Stimulated activated CD4-positive, alpha-beta T cell treated with anti-CD3 and anti-CD28 coated beads, Interleukin-12 subunit alpha, Interleukin-12 subunit beta, amount 100 ng/mL, for 48 hours (primary cell): Measurements from ENCODE around the gene CLMN.

Experiments used
- DNase-seq, 3 donors: peaks; one replicate each; pipeline ENCODE4 v3.0.0-alpha.2; 2020; ENCODE audit warnings: low read depth in 2 of 3, low spot score in 1 of 3

The CLMN gene

GRCh38 chr14:95245334-95245733 lies 74.4 kb downstream of the CLMN start:
- no peak for DNase-seq

- DNase-seq: no peak
Observed at GRCh38 chr14:95244587-95244986, 75.1 kb downstream of the CLMN start.

- no peak for DNase-seq
Observed at GRCh38 chr14:95242870-95243269, 76.8 kb downstream of the CLMN start.

- no peak for DNase-seq
Observed at GRCh38 chr14:95240859-95241813, 78.6 kb downstream of the CLMN start.

GRCh38 chr14:95238487-95239298 lies 81.0 kb downstream of the CLMN start:
- no peak for DNase-seq

GRCh38 chr14:95237958-95238340 lies 81.8 kb downstream of the CLMN start:
- DNase-seq: no peak

GRCh38 chr14:95237121-95237957 lies 82.4 kb downstream of the CLMN start:
- no peak for DNase-seq

GRCh38 chr14:95236221-95236620 lies 83.5 kb downstream of the CLMN start:
- DNase-seq: no peak

- DNase-seq: no peak
Observed at GRCh38 chr14:95235767-95236166, 83.9 kb downstream of the CLMN start.

- DNase-seq: no peak
Observed at GRCh38 chr14:95235351-95235750, 84.4 kb downstream of the CLMN start.

- no peak for DNase-seq
Observed at GRCh38 chr14:95234426-95234825, 85.3 kb downstream of the CLMN start.

- no peak for DNase-seq
Observed at GRCh38 chr14:95233702-95234241, 85.9 kb downstream of the CLMN start.

GRCh38 chr14:95232894-95233584 lies 86.7 kb downstream of the CLMN start:
- DNase-seq: no peak

- DNase-seq: no peak
Observed at GRCh38 chr14:95231966-95232633, 87.6 kb downstream of the CLMN start.

GRCh38 chr14:95229749-95230148 lies 90.0 kb downstream of the CLMN start:
- no peak for DNase-seq

- DNase-seq: no peak
Observed at GRCh38 chr14:95228240-95228639, 91.5 kb downstream of the CLMN start.

- DNase-seq: no peak
Observed at GRCh38 chr14:95227279-95227860, 92.3 kb downstream of the CLMN start.

GRCh38 chr14:95226801-95227200 lies 92.9 kb downstream of the CLMN start:
- no peak for DNase-seq

GRCh38 chr14:95225251-95225887 lies 94.3 kb downstream of the CLMN start:
- no peak for DNase-seq
